Natural killer cell (primary cell): Measurements from ENCODE around the gene LRRFIP2. TPM values are rescaled to one million over a fixed set of nuclear protein-coding genes. Genes with fewer than 3 reads are reported as not detected.

Experiments
- ATAC-seq, 3 donors: fragments of 150-1000 bp in 2 of 3; fragments of 200-7000 bp in 1 of 3; cut with Tn5 transposase; 1 replicate in 1 of 3; 2 replicates in 2 of 3; pipeline ENCODE4 v1.10.0; 2021; ENCODE audit warnings: mild to moderate bottlenecking in 2 of 3, moderate library complexity in 2 of 3
- DNase-seq, 2 donors: peaks; one replicate each; pipeline versions ENCODE4 v3.0.0 to v3.0.0-alpha.2; 2013 to 2021; ENCODE audit warnings: mixed read lengths in 1 of 2
- H3K27ac ChIP-seq: one replicate; pipeline ENCODE4 v1.5.1; 2013; ENCODE audit warnings: mild to moderate bottlenecking, low read length
- H3K27me3 ChIP-seq: one replicate; pipeline ENCODE4 v1.6.1; 2013; ENCODE audit warnings: low read length; ENCODE audit not compliant: control insufficient read depth, insufficient read depth
- H3K36me3 ChIP-seq: one replicate; pipeline ENCODE4 v1.6.1; 2013; ENCODE audit warnings: low read length; ENCODE audit not compliant: control insufficient read depth, insufficient read depth
- H3K4me1 ChIP-seq: one replicate; pipeline ENCODE4 v1.6.1; 2013; ENCODE audit warnings: low read length; ENCODE audit not compliant: control insufficient read depth, insufficient read depth
- H3K4me3 ChIP-seq: one replicate; pipeline ENCODE4 v1.5.1; 2013; ENCODE audit warnings: low read length
- H3K9me3 ChIP-seq: one replicate; pipeline ENCODE4 v1.6.1; 2013; ENCODE audit warnings: low read length; ENCODE audit not compliant: control insufficient read depth, insufficient read depth
- H3K27ac Mint-ChIP-seq, 2 donors: one replicate each; pipeline ENCODE4 v1.8.0; 2022; ENCODE audit warnings: mild to moderate bottlenecking in 2 of 2, mixed read lengths in 2 of 2, moderate library complexity in 1 of 2
- H3K27me3 Mint-ChIP-seq, 2 donors: one replicate each; pipeline ENCODE4 v1.8.0; 2022; ENCODE audit warnings: low read depth in 2 of 2, mixed read lengths in 2 of 2
- H3K36me3 Mint-ChIP-seq: one replicate; pipeline ENCODE4 v1.8.0; 2022; ENCODE audit warnings: mixed read lengths
- H3K4me1 Mint-ChIP-seq, 2 donors: one replicate each; pipeline ENCODE4 v1.8.0; 2022; ENCODE audit warnings: mixed read lengths in 2 of 2
- H3K4me3 Mint-ChIP-seq: one replicate; pipeline ENCODE4 v1.8.0; 2022; ENCODE audit warnings: mild to moderate bottlenecking, moderate library complexity, mixed read lengths
- H3K9me3 Mint-ChIP-seq, 2 donors: one replicate each; pipeline ENCODE4 v1.8.0; 2022; ENCODE audit warnings: mixed read lengths in 2 of 2
- CTCF ChIP-seq: fragments of 200-600 bp; IDR thresholded peaks from one replicate; pipeline ENCODE4 v1.8.0; 2022; ENCODE audit warnings: antibody characterized with exemption
- WGBS: methylation state at CpG from one replicate; pipeline ENCODE4 v1.1.7; 2013; ENCODE audit warnings: missing lambda C conversion rate; ENCODE audit not compliant: insufficient coverage; 5-methylcytosine and 5-hydroxymethylcytosine counted together
- intact Hi-C: fragments of 100-400 bp; cut with micrococcal nuclease; formaldehyde crosslinking; loops from one replicate; pipeline ENCODE4 v1.14.2; 2022
- total RNA-seq, 4 donors: library from RNA; stranded (reverse); fragments of 120-200 nt in 1 of 4; gene quantifications; one replicate each; pipeline versions ENCODE4 v1.2.3 to v1.2.4, GENCODE V29; 2013 to 2022

LRRFIP2 gene
- total RNA-seq, 3 donors from 2014 or later (not counting 1 experiment from before 2014, with no cell fraction given), result 49.0 to 86.1 (median 66.0) TPM

- H3K27ac Mint-ChIP-seq, result no peak overlapping the region
- no peaks in the 10 kb centered on the region for H3K27me3 Mint-ChIP-seq
- peaks cover 17% of the 10 kb centered on the region for H3K36me3 Mint-ChIP-seq
- Histone ChIP-seq H3K27ac (no peak overlapping the region), H3K4me1 (no peaks in the 10 kb centered on the region), H3K27me3 (no peaks in the 10 kb centered on the region), H3K36me3 (peaks cover 11% of the 10 kb centered on the region), H3K4me3 (no peak overlapping the region), H3K9me3 (no peaks in the 10 kb centered on the region)
- 22% methylated on average over 2 of the region's 2 CpGs for WGBS
- DNase-seq (no peak), ATAC-seq (no peak)
- no peak overlapping the region for H3K4me3 Mint-ChIP-seq
- intact Hi-C loops, result no loop called here
- H3K9me3 Mint-ChIP-seq, result no peaks in the 10 kb centered on the region
- no peak for TF ChIP-seq CTCF
- H3K4me1 Mint-ChIP-seq, result peaks cover 0 to 8% of the 10 kb centered on the region in 2 donors
Observed at GRCh38 chr3:37072892-37073291, 101.5 kb downstream of the LRRFIP2 start.

- Mint-ChIP-seq H3K4me1 (peaks cover 0 to 8% of the 10 kb centered on the region in 2 donors), H3K4me3 (no peak overlapping the region), H3K27me3 (no peaks in the 10 kb centered on the region), H3K27ac (no peak overlapping the region), H3K36me3 (peaks cover 17% of the 10 kb centered on the region), H3K9me3 (no peaks in the 10 kb centered on the region)
- no peaks in the 10 kb centered on the region for H3K4me1 ChIP-seq
- intact Hi-C loops, result no loop called here
- H3K27ac ChIP-seq, result no peak overlapping the region
- H3K4me3 ChIP-seq, result no peak overlapping the region
- peaks cover 11% of the 10 kb centered on the region for H3K36me3 ChIP-seq
- no peak for DNase-seq
- no peak for TF ChIP-seq CTCF
- H3K9me3 ChIP-seq, result no peaks in the 10 kb centered on the region
- H3K27me3 ChIP-seq, result no peaks in the 10 kb centered on the region
- 82% methylated on average over 1 of the region's 3 CpGs for WGBS
- ATAC-seq, result no peak
Observed at GRCh38 chr3:37071921-37072320, 102.5 kb downstream of the LRRFIP2 start.

- Histone ChIP-seq H3K9me3 (no peaks in the 10 kb centered on the region), H3K27ac (no peak overlapping the region), H3K4me3 (no peak overlapping the region), H3K27me3 (no peaks in the 10 kb centered on the region), H3K36me3 (peaks cover 10% of the 10 kb centered on the region), H3K4me1 (no peaks in the 10 kb centered on the region)
- Mint-ChIP-seq H3K9me3 (no peaks in the 10 kb centered on the region), H3K27me3 (no peaks in the 10 kb centered on the region), H3K4me3 (no peak overlapping the region), H3K27ac (no peak overlapping the region), H3K36me3 (peaks cover 4% of the 10 kb centered on the region), H3K4me1 (peaks cover 0 to 17% of the 10 kb centered on the region in 2 donors)
- ATAC-seq (no peak), DNase-seq (no peak)
- intact Hi-C loops, result no loop called here
- 100% methylated on average over 1 of the region's 1 CpG for WGBS
- TF ChIP-seq CTCF, result no peak
Observed at GRCh38 chr3:37068031-37068430, 106.4 kb downstream of the LRRFIP2 start.

- H3K4me1 ChIP-seq, result no peaks in the 10 kb centered on the region
Observed at GRCh38 chr3:37067577-37067976, 106.8 kb downstream of the LRRFIP2 start.

More at GRCh38 chr3:37067577-37067976, 106.8 kb downstream of the LRRFIP2 start:
- Mint-ChIP-seq H3K27ac (no peak overlapping the region), H3K27me3 (no peaks in the 10 kb centered on the region), H3K4me1 (peaks cover 0 to 12% of the 10 kb centered on the region in 2 donors), H3K36me3 (peaks cover 7% of the 10 kb centered on the region), H3K4me3 (no peak overlapping the region), H3K9me3 (no peaks in the 10 kb centered on the region)
- intact Hi-C loops, result no loop called here
- no peaks in the 10 kb centered on the region for H3K9me3 ChIP-seq
- peaks cover 10% of the 10 kb centered on the region for H3K36me3 ChIP-seq
- DNase-seq, result no peak
- no peak overlapping the region for H3K27ac ChIP-seq
- no peak for TF ChIP-seq CTCF
- H3K27me3 ChIP-seq, result no peaks in the 10 kb centered on the region
- no peak overlapping the region for H3K4me3 ChIP-seq
- no peak for ATAC-seq
- WGBS, result 78% methylated on average over 2 of the region's 3 CpGs
